ENCODE data around the gene PROCR.
"Not testable (repeated sequence)": the region's sequence is repeated elsewhere in the genome, so short reads cannot be mapped to it uniquely, and the experiment has no call there.

The PROCR gene

DNA sequence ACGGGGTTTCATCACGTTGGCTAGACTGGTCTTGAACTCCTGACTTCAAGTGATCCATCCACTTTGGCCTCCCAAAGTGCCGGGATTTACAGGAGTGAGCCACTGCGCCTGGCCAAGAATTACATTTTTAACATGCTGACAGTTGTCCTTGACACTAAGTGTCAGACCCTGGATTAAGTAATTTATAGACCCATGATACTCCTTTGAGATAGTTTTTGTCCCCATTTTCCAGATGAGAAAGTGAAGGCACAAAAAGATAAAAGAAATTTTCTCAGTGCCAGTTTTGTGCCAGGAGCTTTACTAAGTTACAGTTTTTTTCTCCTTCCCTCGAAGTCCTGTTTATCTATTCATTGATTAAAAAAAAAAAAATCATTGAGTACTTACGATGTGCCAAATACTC lies 14.9 kb upstream of the PROCR start:
- no peak overlapping the region for H3K4me2 ChIP-seq (ENCODE audit: low read depth, low read length, poor library complexity, severe bottlenecking)
- no peak overlapping the region for H3K9ac ChIP-seq (ENCODE audit: low read depth, low read length, poor library complexity, severe bottlenecking)
- H4K20me1 ChIP-seq (ENCODE audit: insufficient read depth, low read length, poor library complexity, severe bottlenecking): no peaks in the 10 kb centered on the region
- no peaks in the 10 kb centered on the region for H3K79me2 ChIP-seq (ENCODE audit: insufficient read depth, low read length)
- H3K9me3 ChIP-seq (ENCODE audit: insufficient read depth, low read depth, low read length): no peaks in the 10 kb centered on the region
- no peaks in the 10 kb centered on the region for H3K36me3 ChIP-seq (ENCODE audit: insufficient read depth, low read length)
- no peak overlapping the region for H3K4me3 ChIP-seq (ENCODE audit: low read length, poor library complexity, severe bottlenecking)
- no peak overlapping the region for H2AFZ ChIP-seq (ENCODE audit: low read length)
- no peaks in the 10 kb centered on the region for H3K27me3 ChIP-seq (ENCODE audit: insufficient read depth, low read length, poor library complexity, severe bottlenecking)
- H3K4me1 ChIP-seq (ENCODE audit: insufficient read depth, low read length, poor library complexity, severe bottlenecking): no peaks in the 10 kb centered on the region
- TF ChIP-seq, protein P1, sequence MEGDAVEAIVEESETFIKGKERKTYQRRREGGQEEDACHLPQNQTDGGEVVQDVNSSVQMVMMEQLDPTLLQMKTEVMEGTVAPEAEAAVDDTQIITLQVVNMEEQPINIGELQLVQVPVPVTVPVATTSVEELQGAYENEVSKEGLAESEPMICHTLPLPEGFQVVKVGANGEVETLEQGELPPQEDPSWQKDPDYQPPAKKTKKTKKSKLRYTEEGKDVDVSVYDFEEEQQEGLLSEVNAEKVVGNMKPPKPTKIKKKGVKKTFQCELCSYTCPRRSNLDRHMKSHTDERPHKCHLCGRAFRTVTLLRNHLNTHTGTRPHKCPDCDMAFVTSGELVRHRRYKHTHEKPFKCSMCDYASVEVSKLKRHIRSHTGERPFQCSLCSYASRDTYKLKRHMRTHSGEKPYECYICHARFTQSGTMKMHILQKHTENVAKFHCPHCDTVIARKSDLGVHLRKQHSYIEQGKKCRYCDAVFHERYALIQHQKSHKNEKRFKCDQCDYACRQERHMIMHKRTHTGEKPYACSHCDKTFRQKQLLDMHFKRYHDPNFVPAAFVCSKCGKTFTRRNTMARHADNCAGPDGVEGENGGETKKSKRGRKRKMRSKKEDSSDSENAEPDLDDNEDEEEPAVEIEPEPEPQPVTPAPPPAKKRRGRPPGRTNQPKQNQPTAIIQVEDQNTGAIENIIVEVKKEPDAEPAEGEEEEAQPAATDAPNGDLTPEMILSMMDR (conservative IDR thresholded peaks at IDR 0.05; ENCODE audit: low read length): no peak
- TF ChIP-seq EZH2phosphoT487 (IDR thresholded peaks at IDR 0.05; ENCODE audit: borderline replicate concordance): no peak
- H3K9me2 ChIP-seq (replicated peaks; ENCODE audit: low read depth, low read length): no peaks in the 10 kb centered on the region
- no peaks in the 10 kb centered on the region for H3F3A ChIP-seq (ENCODE audit: low read depth)

DNA sequence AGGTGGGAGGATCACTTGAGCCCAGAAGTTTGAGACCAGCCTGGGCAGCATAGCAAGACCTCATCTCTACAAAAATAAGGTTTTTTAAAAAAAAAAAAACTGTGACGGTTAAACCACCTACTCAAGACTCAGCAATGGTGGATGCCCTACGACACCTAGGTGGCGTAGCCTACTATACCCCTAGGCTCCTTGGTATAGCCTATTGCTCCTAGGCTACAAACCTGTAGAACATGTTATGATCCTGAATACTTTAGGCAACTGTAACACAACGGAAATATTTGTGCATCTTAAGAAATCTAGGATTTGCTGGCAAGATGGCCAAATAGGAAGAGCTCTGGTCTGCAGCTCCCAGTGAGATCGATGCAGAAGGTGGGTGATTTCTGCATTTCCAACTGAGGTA lies 11.5 kb upstream of the PROCR start:
- not testable (repeated sequence) for H3K4me3 ChIP-seq (ENCODE audit: low read length, poor library complexity, severe bottlenecking); H2AFZ ChIP-seq (ENCODE audit: low read length); H3K27me3 ChIP-seq (ENCODE audit: insufficient read depth, low read length, poor library complexity, severe bottlenecking); H4K20me1 ChIP-seq (ENCODE audit: insufficient read depth, low read length, poor library complexity, severe bottlenecking); H3K36me3 ChIP-seq (ENCODE audit: insufficient read depth, low read length); H3K4me2 ChIP-seq (ENCODE audit: low read depth, low read length, poor library complexity, severe bottlenecking); H3K79me2 ChIP-seq (ENCODE audit: insufficient read depth, low read length); H3K4me1 ChIP-seq (ENCODE audit: insufficient read depth, low read length, poor library complexity, severe bottlenecking); H3F3A ChIP-seq (ENCODE audit: low read depth); H3K9me2 ChIP-seq (replicated peaks; ENCODE audit: low read depth, low read length); H3K9me3 ChIP-seq (ENCODE audit: insufficient read depth, low read depth, low read length); H3K9ac ChIP-seq (ENCODE audit: low read depth, low read length, poor library complexity, severe bottlenecking)

DNA sequence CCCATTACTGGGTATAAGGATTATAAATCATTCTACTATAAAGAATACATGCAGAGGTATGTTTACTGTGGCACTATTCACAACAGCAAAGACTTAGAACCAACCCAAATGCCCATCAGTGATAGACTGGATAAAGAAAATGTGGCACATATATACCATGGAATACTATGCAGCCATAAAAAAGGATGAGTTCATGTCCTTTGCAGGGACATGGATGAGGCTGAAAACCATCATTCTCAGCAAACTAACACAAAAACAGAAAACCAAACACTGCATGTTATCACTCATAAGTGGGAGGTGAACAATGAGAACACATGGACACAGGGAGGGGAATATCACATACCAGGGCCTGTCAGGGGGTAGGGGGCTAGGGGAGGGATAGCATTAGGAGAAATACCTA lies 7.3 kb upstream of the PROCR start:
- not testable (repeated sequence) for H3K36me3 ChIP-seq (ENCODE audit: insufficient read depth, low read length); H3F3A ChIP-seq (ENCODE audit: low read depth); H3K27me3 ChIP-seq (ENCODE audit: insufficient read depth, low read length, poor library complexity, severe bottlenecking); H3K4me3 ChIP-seq (ENCODE audit: low read length, poor library complexity, severe bottlenecking); H4K20me1 ChIP-seq (ENCODE audit: insufficient read depth, low read length, poor library complexity, severe bottlenecking); H3K9me3 ChIP-seq (ENCODE audit: insufficient read depth, low read depth, low read length); H3K9me2 ChIP-seq (replicated peaks; ENCODE audit: low read depth, low read length); H3K79me2 ChIP-seq (ENCODE audit: insufficient read depth, low read length); H3K4me2 ChIP-seq (ENCODE audit: low read depth, low read length, poor library complexity, severe bottlenecking); H3K9ac ChIP-seq (ENCODE audit: low read depth, low read length, poor library complexity, severe bottlenecking); H2AFZ ChIP-seq (ENCODE audit: low read length)
- H3K4me1 ChIP-seq (ENCODE audit: insufficient read depth, low read length, poor library complexity, severe bottlenecking): peaks cover 18% of the 10 kb centered on the region

DNA sequence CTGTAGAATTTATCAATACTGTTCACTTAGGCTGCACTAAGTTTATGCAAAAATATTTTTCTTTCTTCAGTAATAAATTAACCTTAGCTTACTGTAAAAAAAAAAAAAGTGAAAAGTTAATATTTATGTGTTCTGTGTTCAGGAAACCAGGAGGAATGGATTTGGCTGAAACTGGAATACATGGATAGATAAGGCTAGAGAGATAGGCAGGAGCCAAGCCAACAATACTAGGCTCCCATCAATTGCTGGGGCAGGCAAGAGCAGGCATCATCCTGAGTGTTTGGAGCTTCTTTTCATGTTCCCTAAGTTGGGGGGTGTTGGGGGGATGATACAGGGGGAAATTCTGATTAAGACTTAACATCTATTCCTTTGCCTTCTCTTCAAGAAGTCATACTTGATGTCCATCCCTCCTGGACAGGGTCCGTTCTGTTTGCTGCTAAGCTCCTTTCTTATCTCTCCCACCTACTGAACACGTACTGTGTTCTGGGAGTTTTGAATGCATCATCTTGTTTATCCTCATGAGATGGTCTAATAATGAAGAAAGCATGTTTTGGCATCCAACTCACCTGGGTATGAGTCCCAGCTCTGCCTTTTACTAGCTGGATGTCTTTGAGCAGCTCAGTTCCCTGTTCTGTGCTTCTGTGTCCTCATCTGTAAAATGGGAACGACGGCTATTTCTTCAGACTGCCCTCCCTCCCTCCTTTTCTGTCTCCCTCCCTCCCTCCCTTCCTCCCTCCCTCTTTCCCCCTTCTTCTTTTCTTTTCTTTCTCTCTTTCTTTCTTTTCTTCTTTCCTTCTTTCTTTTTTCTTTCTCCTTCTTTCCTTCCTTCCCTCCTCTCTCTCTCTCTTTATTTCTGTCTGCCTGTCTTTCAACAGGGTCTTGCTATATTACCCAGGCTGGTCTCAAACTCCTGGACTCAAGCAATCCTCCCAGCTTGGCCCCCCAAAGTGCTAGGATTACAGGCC lies 6.4 kb upstream of the PROCR start:
- H3K9me2 ChIP-seq (replicated peaks; ENCODE audit: low read depth, low read length): no peaks in the 10 kb centered on the region
- H3K9ac ChIP-seq (ENCODE audit: low read depth, low read length, poor library complexity, severe bottlenecking): no peak overlapping the region
- no peaks in the 10 kb centered on the region for H3K9me3 ChIP-seq (ENCODE audit: insufficient read depth, low read depth, low read length)
- no peaks in the 10 kb centered on the region for H3K36me3 ChIP-seq (ENCODE audit: insufficient read depth, low read length)
- peaks cover 5% of the 10 kb centered on the region for H3F3A ChIP-seq (ENCODE audit: low read depth)
- H4K20me1 ChIP-seq (ENCODE audit: insufficient read depth, low read length, poor library complexity, severe bottlenecking): no peaks in the 10 kb centered on the region
- H2AFZ ChIP-seq (ENCODE audit: low read length): peak overlapping the region; percentile 42; the same call in 1 of the 2 replicates
- peaks cover 18% of the 10 kb centered on the region for H3K4me1 ChIP-seq (ENCODE audit: insufficient read depth, low read length, poor library complexity, severe bottlenecking)
- no peak overlapping the region for H3K4me3 ChIP-seq (ENCODE audit: low read length, poor library complexity, severe bottlenecking)
- no peaks in the 10 kb centered on the region for H3K27me3 ChIP-seq (ENCODE audit: insufficient read depth, low read length, poor library complexity, severe bottlenecking)
- TF ChIP-seq, protein P1 (conservative IDR thresholded peaks at IDR 0.05; ENCODE audit: low read length): no peak
- TF ChIP-seq EZH2phosphoT487 (IDR thresholded peaks at IDR 0.05; ENCODE audit: borderline replicate concordance): no peak
- H3K4me2 ChIP-seq (ENCODE audit: low read depth, low read length, poor library complexity, severe bottlenecking): peak overlapping the region; percentile 31
- no peaks in the 10 kb centered on the region for H3K79me2 ChIP-seq (ENCODE audit: insufficient read depth, low read length)

Data from Loucy (cell line).